Activated CD4-positive, CD25-positive, alpha-beta regulatory T cell (primary cell): Measurements from ENCODE around the gene MOXD1.
"Not testable (repeated sequence)": the region's sequence is repeated elsewhere in the genome, so short reads cannot be mapped to it uniquely, and the experiment has no call there.

Experiments
- DNase-seq, 4 experiments: peaks; one replicate each; lab custom pipeline; 2025; lab: John Stamatoyannopoulos, UW

Gene MOXD1

DNA sequence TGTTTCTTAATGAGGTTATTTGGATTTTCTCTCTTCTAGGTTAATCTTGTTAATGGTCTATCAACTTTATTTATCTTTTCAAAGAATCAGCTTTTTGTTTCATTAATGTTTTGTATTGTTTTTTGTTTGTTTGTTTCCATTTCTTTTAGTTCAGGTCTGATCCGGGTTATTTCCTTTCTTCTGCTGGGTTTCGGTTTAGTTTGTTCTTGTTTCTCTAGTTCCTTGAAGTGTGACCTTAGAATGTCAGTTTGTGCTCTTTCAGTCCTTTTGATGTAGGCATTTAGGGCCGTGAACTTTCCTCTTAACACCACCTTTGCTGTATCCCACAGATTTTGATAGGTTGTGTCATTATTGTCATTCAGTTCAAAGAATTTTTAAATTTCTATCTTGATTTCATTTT, 49.3 kb downstream of the MOXD1 start:
- DNase-seq: not testable (repeated sequence)

- no peak for DNase-seq
Observed at GRCh38 chr6:132348231-132348630, 53.0 kb downstream of the MOXD1 start.

DNA sequence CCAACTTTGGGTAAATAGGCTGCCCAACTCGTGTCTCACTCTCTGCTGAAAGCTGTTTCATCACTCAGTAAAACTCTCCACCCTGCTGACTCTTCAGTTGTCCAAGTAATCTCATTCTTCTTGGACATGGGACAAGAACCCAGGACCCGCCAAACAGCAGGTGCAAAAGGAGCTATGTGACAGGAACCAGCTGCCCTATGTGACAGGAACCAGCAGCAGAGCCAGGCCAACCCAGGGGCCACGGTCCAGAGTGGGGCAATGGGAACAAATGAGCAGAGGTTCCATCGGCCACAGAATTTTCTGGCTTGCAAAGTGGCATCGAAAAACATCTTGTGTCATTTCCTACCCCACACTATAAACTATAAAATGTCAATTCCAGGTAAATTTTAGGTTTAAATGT, 56.5 kb downstream of the MOXD1 start:
- no peak for DNase-seq

DNA sequence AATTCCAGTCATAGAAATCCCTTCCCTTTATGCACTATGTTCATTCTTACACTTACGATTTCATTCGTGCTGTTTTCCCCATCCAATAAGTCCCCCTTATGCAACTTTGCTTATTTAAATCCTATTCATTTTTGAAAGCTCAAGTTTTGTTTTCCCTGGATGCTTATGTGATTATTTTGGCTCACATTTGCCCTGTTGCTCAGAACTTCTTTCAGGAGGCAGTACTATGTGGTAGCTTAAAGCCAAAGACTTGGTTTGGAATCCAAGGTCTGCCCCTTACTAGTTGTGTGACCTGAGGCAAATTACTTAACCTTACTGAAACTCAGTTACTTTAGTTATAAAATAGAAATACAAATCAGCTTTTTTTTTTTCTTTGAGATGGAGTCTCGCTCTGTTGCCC, 59.6 kb downstream of the MOXD1 start:
- no peak for DNase-seq

GRCh38 chr6:132334521-132334885, 66.8 kb downstream of the MOXD1 start:
- DNase-seq: no peak

- DNase-seq: no peak
Observed at GRCh38 chr6:132333639-132334520, 67.4 kb downstream of the MOXD1 start.

GRCh38 chr6:132330759-132331158, 70.5 kb downstream of the MOXD1 start:
- no peak for DNase-seq

GRCh38 chr6:132322398-132322797, 78.9 kb downstream of the MOXD1 start:
- no peak for DNase-seq

GRCh38 chr6:132320007-132320406, 81.3 kb downstream of the MOXD1 start:
- DNase-seq: no peak

DNA sequence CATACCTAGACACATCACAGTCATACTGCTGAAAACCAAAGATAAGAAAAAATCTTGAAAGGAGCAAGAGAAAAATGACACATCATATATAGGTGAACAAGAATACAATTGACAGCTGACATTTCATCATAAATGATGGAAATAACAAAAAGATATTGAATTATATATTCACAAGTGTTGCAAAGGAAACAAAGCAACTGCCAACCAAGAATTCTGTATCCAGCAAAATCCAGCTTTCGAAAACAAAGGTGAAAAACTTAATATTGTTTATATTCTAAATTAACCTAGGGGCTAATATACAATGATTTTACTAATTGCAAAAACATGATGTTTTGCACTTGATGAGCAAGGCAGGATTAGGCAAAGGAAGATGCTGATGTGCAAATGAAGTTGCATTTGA, 84.3 kb downstream of the MOXD1 start:
- DNase-seq: no peak

DNA sequence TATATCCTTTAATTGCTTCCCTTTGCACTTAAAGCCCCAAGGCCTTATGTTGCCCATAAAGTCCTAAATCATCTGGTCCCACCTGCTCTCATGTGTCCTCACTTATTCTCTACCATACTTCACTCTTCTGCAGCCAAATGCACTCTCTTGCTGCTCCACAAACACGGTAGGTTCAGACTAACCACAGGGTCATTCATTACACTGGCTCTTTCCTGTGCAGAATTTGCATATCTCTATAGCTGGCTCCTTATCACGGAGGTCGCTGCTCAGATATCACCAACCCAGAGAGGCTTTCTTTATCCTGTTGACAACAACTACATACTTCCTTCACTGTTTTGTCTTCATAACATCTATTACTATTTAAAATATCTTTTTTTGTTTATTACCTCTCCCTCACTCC, 86.8 kb downstream of the MOXD1 start:
- no peak for DNase-seq

DNA sequence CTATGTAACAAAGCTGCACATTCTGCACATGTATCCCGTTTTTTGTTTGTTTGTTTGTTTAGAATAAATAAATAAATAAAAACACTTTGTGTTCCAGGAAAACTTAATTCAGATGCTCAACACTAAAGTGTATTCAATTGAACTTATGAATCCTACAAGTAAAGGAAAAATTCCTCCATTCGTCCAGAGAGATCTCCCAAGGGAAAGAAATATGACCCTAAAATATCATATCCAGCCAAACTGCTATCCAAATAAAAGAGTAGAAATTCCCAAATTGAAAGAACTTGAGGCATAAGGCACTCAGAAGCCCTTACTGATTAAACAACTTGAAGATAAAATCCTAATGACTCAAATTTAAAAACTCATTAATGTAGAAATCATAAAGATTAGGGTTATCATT, 90.4 kb downstream of the MOXD1 start:
- DNase-seq: no peak

GRCh38 chr6:132310151-132310550, 91.1 kb downstream of the MOXD1 start:
- not testable (repeated sequence) for DNase-seq

DNA sequence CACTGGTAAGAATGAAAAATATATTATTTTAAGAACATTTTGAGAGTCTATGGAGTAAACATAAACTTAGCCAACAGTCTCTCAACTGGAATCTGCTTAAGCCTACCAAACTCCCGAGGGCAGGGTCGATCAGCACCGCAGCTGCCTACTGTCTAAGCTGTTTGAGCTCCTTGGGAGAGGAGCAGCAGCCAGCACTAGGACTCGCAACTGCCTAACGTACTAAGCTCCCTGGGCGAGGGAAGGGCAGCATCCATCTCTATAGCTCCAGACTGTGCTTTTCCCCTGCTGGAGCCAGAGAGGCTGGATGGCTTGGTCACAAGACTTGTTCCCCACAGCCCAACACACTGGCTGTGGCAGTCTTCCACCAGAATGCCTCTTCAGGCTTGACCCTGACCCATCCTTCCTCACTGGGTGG, 96.4 kb downstream of the MOXD1 start:
- no peak for DNase-seq

- no peak for DNase-seq
Observed at GRCh38 chr6:132300323-132300949, 100.8 kb downstream of the MOXD1 start.

- DNase-seq: no peak
Observed at GRCh38 chr6:132298344-132298949, 102.8 kb downstream of the MOXD1 start.

DNA sequence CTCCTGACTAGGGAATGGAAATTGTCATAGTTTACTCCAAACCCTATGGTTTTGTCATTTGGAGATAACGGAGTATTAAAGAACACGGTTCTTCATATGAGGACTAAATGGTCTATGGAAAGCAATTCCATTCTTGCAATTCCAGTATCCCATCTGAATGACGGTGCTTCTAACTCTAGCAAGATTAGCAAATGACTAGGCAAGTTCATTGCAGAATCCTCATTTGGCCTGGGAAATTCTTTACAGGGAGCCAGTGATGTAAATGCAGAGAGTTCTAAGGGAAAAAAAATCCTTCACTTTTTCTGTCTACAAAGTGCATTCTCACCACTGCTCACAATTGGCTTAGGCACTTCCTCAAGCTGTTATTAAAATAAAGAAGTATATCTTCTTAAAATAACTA, 111.5 kb downstream of the MOXD1 start:
- DNase-seq: no peak

GRCh38 chr6:132287101-132287500, 114.2 kb downstream of the MOXD1 start:
- no peak for DNase-seq

DNA sequence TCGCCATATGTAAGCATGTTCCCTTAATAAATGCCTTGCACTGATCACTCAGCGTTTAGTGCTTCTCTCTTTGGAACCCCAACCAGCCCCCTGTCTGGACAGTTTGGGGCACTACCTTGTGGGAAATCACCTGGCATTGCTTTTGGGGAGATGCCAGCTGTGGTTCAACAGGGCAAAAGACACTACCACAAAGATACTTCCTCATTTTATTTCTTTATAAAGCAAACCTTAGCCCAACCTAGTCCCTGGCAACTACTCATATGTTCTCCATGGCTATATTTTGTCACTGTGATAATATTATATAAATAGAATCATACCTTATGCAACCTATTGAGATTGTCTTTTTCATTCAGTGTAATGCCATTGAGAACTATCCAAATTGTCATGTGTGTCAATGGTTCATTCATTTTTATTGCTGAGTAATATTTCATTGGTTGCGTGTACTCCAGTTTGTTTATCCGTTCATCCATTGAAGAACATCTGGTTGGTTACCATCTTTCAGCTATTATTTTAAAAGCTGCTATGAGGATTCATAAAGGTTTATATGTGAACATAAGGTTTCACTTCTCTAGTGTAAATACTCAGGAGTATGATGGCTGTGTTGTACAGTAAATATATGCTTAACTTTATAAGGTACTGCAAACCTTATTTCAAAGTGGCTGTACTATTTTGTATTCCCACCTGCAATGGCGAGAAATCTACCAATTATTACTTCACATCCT, 114.8 kb downstream of the MOXD1 start:
- no peak for DNase-seq

DNA sequence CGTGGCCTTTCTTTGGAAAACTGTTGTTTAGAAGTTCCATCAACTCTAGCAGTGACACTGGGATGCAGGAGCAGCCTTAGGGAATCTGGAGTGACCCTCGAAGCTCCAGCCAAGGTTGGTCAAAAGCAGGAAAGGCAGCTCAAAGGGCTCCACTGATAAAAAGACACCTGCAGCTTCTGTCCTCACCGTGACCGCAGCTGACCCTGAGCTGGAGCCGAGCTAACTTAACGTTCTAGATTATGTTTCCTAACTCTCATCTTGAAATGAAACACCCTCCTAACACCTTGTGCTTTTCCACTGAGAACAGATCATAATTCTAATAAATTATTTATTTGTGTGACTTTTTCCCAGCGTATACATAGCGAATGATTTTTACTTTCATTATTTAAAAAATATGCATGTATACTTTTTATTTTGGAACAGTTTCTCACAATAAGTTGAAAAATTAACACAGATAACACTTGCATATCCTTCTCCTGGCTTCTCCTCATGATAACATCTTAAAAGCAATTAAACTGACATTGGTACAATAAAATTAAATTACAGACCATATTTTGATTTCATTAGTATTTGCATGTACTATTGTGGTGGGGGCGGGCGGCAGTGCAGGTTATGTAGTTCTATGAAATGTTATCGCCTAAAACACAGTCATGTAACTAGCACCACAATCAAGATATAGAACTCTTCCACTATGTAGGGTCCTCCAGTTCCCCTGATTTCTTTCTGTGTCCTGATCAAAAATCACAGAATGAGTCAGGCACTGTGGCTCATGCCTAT, 116.1 kb downstream of the MOXD1 start:
- no peak for DNase-seq

- no peak for DNase-seq
Observed at GRCh38 chr6:132282696-132283095, 118.6 kb downstream of the MOXD1 start.

GRCh38 chr6:132280436-132280835, 120.8 kb downstream of the MOXD1 start:
- no peak for DNase-seq
